HG02943 (cell line): Measurements from ENCODE around the gene NYAP1.

ENCODE experiments used
- ATAC-seq: cut with Tn5 transposase; IDR thresholded peaks from one replicate; pipeline ENCODE4 v1.9.1; 2021; ENCODE audit warnings: mild to moderate bottlenecking, low read depth, moderate library complexity; ENCODE audit not compliant: unreplicated experiment

The NYAP1 gene

DNA sequence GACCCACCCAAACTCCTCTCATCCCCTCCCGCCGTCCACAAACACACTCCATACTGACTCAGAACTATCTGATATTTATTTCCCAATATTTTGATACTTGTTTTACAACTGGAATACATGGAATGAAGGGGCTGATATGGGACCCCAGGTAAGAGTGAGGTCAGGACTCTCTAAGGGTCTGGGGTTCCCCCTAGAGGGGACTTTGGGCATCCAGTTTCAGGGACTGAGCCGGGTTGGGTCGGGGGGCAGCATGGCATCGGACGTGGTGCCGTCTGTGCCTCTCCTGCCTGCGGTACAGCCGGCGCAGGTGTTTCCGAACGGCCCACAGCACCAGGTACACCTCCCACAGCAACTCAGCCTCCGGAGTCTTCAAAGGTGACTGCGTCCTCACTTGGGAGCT lies 27.2 kb upstream of the NYAP1 start:
- ATAC-seq, result no peak

DNA sequence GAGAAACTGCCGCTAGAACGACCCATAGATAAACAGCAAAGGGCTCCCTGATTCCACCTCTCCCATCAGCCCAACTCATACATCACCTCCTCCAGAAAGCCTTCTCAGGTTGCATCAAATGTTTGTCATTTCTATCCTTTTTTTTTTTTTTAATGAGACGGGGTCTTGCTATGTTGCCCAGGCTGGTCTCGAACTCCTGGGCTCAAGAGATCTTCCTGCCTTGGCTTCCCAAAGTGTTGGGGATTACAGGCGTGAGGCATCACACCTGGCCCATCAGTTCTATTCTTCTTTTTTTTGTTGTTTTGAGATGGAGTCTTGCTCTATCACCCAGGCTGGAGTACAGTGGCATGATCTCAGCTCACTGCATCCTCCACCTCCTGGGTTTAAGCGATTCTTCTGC lies 26.7 kb upstream of the NYAP1 start:
- no peak for ATAC-seq

DNA sequence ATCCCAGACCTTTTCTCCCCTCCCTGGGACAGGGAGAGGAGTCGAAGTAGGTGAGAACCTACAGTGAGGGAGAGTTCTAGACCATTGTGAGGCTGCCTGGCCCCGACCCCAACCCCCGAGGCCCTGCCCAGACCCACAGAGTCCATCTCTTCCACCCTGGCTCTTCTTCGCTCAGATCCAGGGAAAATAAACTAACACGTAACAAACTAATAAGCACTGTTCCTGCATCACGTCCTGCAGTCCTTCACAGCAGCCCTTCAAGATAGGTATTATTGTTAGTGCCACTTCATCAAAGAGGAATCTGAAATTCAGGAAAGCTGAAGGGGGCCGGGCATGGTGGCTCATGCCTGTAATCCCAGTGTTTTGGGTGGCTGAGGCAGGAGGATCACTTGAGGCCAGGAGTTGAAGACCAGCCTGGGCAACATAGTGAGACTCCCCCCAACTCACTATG lies 19.5 kb upstream of the NYAP1 start, which contains the start of gene SPACDR:
TSS of gene SPACDR (minus strand) at position 51 of the 451 bp plus-strand sequence. CDS start 235 bp downstream, outside the sequence.
- ATAC-seq, result no peak

GRCh38 chr7:100464791-100465190 lies 18.9 kb upstream of the NYAP1 start:
- ATAC-seq, result no peak

- ATAC-seq, result no peak
Measured at GRCh38 chr7:100465299-100465698, 18.4 kb upstream of the NYAP1 start.

- ATAC-seq, result no peak
Measured at GRCh38 chr7:100465702-100466311, 17.9 kb upstream of the NYAP1 start.

GRCh38 chr7:100466653-100467605 lies 16.8 kb upstream of the NYAP1 start:
- no peak for ATAC-seq

DNA sequence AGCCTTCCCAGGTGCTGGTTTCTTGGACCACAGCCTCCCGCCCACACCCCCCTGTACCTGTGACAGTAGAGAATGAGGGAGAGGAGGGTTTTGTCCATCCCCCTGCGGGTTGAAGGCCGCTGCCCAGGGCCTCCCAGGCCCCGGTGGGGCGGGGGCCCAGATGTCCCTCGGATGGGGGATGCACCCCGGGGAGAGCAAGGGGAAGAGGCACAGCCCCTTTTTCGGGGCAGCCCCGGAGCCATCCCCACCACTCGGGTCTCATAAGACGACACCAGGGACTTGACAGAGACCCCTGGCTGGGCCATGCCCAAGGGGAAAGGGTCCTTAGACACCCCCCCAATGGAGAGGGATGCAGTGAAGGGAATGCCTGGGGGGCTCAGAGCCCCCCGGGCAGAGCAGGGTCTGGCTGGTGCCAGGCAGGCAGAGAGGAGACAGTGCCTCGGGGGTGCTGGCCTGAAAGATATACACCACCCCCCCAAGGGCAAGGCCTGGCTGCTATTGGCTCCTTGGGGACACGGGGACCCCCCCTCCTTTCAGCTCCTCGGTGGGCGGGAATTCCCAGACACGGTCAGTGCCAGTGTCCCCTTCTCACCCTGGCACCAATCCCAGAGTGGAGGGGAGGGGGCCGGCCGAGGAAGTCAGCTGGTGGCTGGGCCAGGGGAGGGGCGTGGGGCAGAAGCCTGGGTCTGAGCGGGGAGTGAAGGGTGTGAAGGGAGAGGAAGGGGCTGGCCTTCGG lies 15.9 kb upstream of the NYAP1 start:
- no peak for ATAC-seq

- no peak for ATAC-seq
Measured at GRCh38 chr7:100469227-100470044, 14.3 kb upstream of the NYAP1 start.

DNA sequence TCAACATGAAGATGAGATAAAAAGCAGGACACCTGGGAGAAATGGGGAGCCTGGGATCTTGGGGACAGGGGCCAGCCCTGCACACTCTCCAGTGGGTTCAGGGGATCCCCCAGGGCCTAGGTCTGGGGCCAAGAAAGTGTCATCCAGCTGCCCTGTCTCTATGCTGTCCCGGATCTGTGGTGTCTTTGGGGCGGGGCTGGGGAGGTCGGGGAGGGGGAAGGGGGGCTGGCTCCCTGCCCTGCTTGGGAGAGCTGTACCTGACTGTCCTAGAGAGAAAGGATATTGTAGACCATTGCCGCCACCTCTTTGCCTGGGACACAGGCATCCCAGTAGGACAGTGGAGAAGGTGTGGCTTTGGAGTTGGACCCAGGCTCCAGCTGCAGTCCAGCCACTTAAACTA lies 12.7 kb upstream of the NYAP1 start:
- no peak for ATAC-seq

DNA sequence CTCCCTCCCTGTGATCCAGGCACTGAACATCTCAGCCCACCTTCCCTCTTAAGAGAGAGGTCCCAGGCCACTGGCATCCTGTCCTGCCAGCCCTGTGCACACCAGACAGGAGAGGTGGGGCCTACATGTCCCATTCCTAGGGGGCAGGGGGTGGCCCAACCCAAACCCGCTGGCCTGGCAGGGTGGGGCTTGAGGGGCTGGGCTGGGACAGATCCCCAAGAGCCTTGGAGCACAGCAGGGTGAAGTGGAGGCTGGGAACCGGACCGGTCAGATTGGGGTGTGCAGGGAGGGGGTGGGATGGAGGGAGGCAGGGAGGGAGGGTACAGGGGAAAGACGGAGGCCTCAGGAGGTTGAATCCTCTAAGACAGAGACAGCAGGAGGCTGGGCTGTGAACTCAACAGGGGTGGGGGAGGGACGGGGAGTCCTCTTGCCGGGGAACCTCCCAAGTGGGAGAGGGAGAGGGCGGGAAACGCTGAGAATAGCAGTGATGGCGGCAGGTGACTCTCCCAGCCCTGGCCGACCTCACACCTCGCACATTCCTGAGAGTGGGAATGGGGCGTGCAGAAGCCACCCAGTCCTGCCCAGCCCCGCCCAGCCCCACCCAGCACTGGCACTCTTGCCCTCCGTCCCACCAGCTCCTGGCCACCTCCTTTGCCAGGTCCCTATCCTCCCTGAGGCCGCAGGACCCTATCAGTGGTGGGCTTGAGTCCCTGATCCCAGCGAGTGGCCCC lies 11.4 kb upstream of the NYAP1 start:
- no peak for ATAC-seq

DNA sequence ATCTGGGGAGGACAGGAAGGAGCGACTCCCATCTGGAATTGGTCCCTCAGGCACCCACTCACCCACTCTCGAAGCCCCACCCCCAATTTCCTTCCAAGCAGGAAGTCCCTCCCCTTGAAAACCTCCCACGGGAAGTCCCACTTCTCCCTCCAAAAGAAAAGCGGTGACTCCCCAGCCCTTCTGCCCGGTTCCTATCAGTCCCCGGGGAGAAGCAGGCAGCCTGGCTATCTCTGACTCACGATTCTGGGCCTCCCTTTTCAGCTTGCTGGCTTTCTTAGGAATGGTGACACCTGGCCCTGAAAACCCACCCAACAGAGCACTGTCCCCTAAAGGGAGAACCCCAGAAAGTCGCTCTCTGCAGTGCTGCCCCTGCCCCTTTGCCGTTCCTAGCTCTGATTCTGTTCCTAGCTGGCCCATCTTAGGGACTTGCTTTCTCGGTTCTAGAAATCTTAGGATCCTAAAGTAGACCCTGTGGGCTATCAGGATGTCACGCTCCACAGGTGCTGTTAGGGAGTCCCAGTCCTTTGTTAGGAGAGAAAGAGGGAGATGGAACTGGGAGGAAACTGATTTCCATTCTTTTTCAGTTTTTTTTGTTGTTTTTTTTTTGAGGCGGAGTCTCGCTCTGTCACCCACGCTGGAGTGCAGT lies 10.8 kb upstream of the NYAP1 start:
- ATAC-seq, result no peak

GRCh38 chr7:100475549-100475948 lies 8.2 kb upstream of the NYAP1 start:
- ATAC-seq, result no peak

GRCh38 chr7:100476101-100476780 lies 7.5 kb upstream of the NYAP1 start:
- no peak for ATAC-seq

DNA sequence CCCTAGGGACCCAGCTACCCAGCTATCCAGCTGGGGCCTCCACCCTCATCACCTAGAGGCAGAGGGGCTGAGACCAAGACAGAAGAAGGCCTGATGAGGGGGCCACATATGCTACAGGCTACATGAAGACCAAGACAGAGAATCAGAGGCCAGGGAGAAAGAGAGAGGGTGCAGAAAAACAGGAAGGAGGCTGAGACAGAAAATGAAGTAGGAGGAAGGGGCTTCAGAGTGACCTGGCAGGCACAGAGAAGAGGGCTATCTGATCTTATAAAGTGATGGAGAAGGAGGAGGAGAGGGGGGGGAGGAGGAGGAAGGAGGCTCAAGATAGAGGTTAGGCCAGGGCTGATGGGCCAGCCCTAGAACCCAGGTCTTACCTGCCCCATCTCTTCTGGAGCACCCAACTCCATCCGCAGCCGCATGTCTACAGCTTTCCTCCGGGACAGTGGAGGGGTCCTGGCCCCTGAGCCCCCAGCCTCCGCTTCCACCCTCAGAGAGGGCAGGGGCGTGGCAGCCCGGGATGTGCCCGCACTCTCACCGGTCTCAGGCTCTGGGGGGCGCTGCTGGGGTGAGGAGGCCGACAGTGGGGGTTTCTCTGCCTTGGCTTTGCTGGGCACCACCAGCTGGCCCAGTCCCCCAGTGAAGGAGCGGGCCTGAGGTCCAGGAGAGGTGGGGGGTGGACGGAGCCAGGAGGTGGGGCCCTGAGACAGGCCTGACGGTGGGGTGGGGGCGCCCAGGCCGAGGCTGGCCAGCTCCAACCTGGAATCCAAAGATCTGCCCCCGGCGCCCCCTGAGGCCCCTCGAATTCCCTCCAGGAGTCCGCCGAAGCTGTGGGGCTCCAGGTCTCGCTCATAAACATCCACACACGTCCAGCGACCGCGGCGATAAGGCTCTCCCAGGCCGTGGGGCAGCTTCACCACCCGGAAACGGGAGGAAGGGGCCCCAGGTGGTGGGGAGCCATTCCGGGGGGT lies 6.5 kb upstream of the NYAP1 start:
- no peak for ATAC-seq

GRCh38 chr7:100477871-100478267 lies 5.9 kb upstream of the NYAP1 start:
- no peak for ATAC-seq

DNA sequence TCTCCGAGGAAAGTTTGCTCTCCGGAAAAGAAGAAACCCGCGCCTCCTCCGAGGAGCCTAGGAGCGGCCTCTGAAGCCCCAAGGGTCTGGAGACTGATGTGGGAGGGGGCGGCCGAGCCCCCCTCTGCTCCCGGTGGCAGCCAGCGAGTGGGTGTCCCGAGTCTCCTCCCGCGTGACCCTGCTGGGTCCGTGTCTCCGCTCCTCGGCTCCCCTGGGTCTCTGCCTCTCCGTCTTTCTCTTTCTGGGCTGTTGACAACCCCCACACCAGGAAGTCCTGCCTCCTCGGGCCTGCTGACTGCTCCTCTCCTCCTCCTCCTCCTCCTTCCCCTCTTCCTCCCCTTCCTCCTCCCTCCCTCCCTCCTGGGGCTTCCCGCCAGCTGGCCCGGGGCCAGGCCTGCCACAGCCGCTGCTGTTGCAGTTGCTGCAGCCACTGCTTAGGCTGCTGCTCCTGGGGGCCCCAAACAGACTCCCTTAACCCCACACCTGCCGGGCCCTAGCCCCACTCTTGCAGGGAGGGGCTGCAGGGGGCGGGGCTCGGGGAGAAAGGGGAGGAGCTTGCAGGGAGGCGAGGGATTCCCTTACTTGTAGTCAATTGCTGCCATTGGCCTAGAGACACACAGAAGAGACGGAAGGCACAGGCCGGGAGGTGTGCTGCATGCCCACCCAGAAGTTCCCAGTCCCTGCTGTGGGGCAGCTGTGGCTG lies 4.6 kb upstream of the NYAP1 start, which contains the start of gene TSC22D4:
TSS of gene TSC22D4 (minus strand) at position 257 of the 703 bp plus-strand sequence. CDS start 1,176 bp downstream, outside the sequence.
- peak; percentile 61 for ATAC-seq
